ENCODE measurements around the gene ABI1.

ABI1 gene

GRCh38 chr10:26854524-26854923, 6.2 kb downstream of the ABI1 start:
- no peak for DNase-seq

GRCh38 chr10:26844396-26844975, 16.3 kb downstream of the ABI1 start:
- DNase-seq, result no peak

DNA sequence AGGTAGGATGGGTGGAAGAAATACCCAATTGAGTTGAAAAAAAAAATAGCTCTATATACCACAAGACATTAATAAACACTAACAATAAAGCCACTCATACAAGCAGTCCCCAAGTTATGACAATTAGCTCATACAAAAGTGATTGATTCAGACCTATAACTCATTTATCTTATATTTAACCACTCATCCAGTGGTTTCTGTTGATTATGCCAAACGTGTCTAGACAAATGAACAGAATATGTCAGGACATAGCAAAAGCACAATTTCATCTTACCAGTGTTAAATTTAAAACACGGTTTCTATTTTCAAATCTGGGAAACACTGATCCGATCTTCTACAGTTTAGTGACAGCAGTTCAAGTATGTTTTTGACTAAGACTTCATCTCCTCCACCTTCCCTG, 17.0 kb downstream of the ABI1 start:
- DNase-seq, result no peak

DNA sequence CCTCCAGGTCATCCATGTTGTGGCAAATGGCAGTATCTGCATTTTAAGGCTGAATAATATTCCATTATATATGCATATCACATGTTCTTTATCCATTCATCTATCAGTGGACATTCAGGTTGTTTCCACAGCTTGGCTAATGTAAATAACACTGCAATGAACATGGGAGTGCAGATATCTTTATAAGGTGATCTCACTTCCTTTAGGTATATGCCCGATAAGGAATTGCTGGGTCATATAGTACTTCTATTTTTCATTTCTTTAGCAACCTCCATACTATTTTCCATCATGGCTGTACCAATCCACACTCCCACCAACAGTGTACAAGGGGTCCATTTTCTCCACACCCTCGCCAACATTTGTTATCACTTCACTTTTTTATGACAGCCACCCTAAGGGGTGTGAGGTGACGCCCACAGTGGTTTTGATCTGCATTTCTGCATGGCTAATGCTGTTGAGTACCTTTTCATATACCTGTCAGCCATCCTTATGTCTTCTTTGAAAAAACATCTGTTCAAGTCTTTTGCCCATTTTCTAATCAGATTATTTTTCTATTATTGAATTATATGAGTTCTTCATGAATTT, 18.9 kb downstream of the ABI1 start:
- no peak for DNase-seq

- DNase-seq, result no peak
These were observed 19.6 kb downstream of the ABI1 start for GRCh38 chr10:26840938-26841732.

DNA sequence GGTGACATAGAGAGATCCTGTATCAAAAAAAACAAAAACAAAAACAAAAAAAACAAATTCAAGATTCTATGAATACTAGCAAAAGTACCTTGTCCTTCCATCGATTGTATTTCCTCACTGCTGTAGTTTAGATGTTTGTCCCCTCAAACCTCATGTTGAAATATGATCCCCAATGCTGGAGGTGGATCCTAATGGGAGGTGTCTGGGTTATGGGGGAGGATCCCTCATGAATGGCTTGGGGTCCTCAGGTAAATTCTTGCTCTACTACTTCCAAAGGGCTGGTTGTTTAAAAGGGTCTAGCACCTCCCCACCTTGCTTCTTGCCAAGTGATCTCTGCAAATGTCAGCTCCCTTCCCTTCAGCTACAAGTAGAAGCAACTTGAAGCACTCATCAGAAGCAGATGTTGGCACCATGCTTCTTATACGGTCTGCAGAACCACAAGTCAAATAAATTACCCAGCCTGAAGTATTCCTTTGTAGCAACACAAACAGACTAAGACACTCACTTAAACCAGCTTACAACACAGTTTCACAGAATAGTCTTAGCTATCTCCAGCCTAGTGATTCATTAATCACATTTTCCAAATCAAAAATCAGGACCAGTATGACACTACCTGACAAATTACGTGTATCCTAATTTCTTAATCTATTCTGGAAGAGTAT, 20.7 kb downstream of the ABI1 start:
- peak in 1 of 2 experiments; percentile 4 for DNase-seq

DNA sequence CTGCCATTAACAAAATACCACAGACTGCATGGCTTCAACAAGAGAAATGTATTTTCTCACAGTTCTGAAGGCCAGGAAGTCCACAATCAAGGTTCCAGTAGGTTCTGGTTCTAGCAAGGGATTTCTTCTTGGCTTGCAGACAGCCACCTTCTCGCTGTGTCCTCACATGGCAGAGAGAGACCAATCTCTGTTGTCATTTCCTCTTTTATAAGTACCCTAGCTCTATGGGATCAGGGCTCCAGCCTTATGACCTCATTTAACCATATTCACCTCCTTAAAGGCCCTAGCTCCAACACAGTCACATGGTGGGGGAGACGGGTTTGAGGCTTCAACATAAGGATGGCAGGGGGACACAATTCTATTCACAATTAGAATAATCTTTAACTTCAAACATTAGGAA, 23.6 kb downstream of the ABI1 start:
- DNase-seq, result no peak

DNA sequence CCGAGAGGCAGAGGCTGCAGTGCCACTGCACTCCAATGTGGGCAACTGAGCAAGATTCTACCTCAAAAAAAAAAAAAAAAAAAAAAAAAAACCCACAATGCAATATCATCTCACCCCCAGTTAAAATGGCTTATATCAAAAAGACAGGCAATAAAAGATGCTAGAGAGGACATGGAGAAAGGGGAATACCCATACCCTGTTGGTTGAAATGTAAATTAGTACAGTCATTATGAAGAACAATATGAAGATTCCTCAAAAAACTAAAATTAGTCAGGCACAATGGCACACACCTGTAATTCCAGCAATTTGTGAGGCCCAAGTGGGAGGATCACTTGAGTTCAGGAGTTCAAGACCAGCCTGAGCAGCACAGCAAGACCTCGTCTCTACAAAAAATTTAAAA, 25.7 kb downstream of the ABI1 start:
- no peak for DNase-seq

DNA sequence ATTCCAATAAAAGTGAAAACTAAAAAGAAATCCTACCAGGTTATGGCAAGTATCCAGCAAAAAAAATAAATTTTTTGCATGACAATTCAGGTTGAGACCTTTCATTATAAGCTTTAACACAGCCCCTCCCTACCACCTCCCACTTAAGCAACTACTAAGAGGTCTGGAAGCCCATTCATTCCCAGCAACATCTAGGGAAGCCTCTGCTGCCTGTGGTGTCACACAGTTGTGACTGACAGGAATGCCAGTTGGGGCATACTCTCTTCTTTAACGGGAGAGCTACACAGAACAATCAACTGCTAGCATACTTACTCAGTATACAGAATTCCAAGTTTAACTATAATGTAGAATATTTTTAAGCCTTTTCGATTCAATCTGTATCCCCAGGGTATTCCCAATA, 27.8 kb downstream of the ABI1 start:
- no peak for DNase-seq

DNA sequence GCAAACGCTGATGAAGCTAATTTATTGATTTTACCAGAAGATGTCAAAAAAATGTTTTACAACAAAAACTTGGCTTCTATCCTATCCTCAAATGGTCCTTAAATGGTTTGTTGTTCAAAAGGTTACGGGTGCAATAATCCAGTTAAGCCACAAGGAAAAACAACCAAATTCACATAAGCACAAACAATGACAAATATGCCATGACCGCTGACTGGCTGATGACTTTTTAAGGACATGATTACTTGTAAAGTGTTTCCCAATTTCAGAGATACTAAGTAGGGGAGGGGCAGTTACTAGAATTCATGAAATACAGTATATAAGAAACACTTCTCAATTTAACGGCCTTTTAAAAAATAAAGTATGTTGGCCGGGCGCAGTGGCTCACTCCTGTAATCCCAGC, 28.8 kb downstream of the ABI1 start:
- DNase-seq, result no peak

GRCh38 chr10:26829810-26830515, 30.8 kb downstream of the ABI1 start:
- no peak for DNase-seq

- DNase-seq, result no peak
These were observed 36.6 kb downstream of the ABI1 start for GRCh38 chr10:26824015-26824690.

- DNase-seq, result no peak
These were observed 38.8 kb downstream of the ABI1 start for GRCh38 chr10:26821699-26822570.

DNA sequence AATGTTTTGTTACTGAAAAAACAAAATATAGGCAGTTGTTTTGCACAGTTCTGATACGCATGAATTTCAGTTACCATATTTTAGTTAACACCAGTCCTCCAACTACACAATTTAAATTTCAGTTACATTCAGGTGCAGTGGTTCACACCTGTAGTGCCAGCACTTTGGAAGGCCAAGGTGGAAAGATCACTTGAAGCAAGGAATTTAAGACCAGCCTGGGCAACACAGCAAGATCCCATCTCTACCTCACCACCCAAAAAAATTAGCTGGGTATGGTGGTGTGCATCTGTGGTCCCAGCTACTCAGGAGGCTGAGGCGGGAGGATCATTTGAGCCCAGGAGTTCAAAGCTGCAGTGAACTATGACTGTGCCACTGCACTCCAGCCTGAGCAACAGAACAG, 45.3 kb downstream of the ABI1 start:
- DNase-seq, result no peak

GRCh38 chr10:26810435-26811026, 50.2 kb downstream of the ABI1 start:
- DNase-seq, result no peak

- DNase-seq, result no peak
These were observed 50.8 kb downstream of the ABI1 start for GRCh38 chr10:26809973-26810372.

GRCh38 chr10:26807532-26807931, 53.2 kb downstream of the ABI1 start:
- no peak for DNase-seq

DNA sequence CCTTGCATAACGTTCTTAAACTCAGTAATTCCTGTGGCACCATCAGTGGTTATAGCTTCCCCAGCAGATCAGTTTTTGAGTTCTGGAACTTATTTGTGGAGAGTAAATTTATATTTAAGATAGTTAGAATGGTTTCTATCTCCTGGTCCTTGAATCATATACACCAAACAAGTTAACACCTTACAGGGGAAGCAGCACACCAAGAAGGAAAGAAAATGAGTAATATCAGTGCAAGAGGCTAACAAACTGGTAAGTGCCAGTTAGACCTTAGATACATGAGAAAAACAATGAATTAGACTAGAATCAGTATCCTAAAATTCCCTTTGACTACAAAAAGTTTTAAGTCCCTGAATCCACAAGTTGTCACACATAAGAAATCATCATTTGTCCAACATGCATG, 54.2 kb downstream of the ABI1 start:
- no peak for DNase-seq

- DNase-seq, result no peak
These were observed 55.1 kb downstream of the ABI1 start for GRCh38 chr10:26805567-26806245.
